Measurements from ENCODE around the gene STK31.
A peak's percentile ranks its signal among the peaks of the same experiment; 100 is the strongest.
"Not testable (repeated sequence)": the region's sequence is repeated elsewhere in the genome, so short reads cannot be mapped to it uniquely, and the experiment has no call there.

The STK31 gene

GRCh38 chr7:23680414-23681405, 29.3 kb upstream of the STK31 start:
- Histone ChIP-seq H3K36me3 (peaks cover 0 to 24% (median under 1%) of the 10 kb centered on the region in 11 experiments; a peak in 7 of 22 replicates), H3K9ac (peak overlapping the region; percentile 70 to 85 (median 77)), H3K27me3 (no peaks in the 10 kb centered on the region), H4K20me1 (peaks cover 0 to 4% (median 0%) of the 10 kb centered on the region in 11 experiments; a peak in 4 of 22 replicates), H3K4me3 (peak overlapping the region; percentile 71 to 90 (median 79)), H3K4me1 (peaks cover 0 to 14% (median 8%) of the 10 kb centered on the region in 10 experiments; a peak in 15 of 20 replicates), H3K9me3 (replicated peaks in 1 of 11) (peaks cover 0 to 9% (median 0%) of the 10 kb centered on the region in 11 experiments; a peak in 2 of 22 replicates), H3K27ac (peak overlapping the region in 10 of 11 experiments; percentile 44 to 80 (median 70); a peak in 20 of 22 replicates), H3K4me2 (peak overlapping the region; percentile 82 to 95 (median 90))
- TF ChIP-seq Cebpa-rat (IDR thresholded peaks at IDR 0.05), result no peak

- not testable (repeated sequence) for H3K9me3 ChIP-seq (replicated peaks in 1 of 11); H3K4me2 ChIP-seq; H3K27me3 ChIP-seq; H4K20me1 ChIP-seq; H3K4me3 ChIP-seq; H3K27ac ChIP-seq; H3K9ac ChIP-seq
- Histone ChIP-seq H3K4me1 (peaks cover 0 to 14% (median 8%) of the 10 kb centered on the region in 10 experiments; a peak in 15 of 20 replicates), H3K36me3 (peaks cover 0 to 57% (median 25%) of the 10 kb centered on the region in 11 experiments; a peak in 15 of 22 replicates)
These were observed 26.0 kb upstream of the STK31 start for GRCh38 chr7:23684041-23684440.

GRCh38 chr7:23685731-23686130, 24.3 kb upstream of the STK31 start:
- no peaks in the 10 kb centered on the region for H3K27me3 ChIP-seq
- no peaks in the 10 kb centered on the region for H3K9me3 ChIP-seq (replicated peaks in 1 of 11)
- no peak overlapping the region for H3K27ac ChIP-seq
- H3K4me1 ChIP-seq, result peaks cover 0 to 14% (median 8%) of the 10 kb centered on the region in 10 experiments; a peak in 15 of 20 replicates
- no peak for TF ChIP-seq Cebpa-rat (IDR thresholded peaks at IDR 0.05)
- H3K9ac ChIP-seq, result no peak overlapping the region
- H3K4me2 ChIP-seq, result no peak overlapping the region
- peaks cover 6 to 74% (median 39%) of the 10 kb centered on the region in 11 experiments; a peak in 20 of 22 replicates for H3K36me3 ChIP-seq
- H3K4me3 ChIP-seq, result no peak overlapping the region
- peaks cover 0 to 8% (median 0%) of the 10 kb centered on the region in 11 experiments; a peak in 5 of 22 replicates for H4K20me1 ChIP-seq

DNA sequence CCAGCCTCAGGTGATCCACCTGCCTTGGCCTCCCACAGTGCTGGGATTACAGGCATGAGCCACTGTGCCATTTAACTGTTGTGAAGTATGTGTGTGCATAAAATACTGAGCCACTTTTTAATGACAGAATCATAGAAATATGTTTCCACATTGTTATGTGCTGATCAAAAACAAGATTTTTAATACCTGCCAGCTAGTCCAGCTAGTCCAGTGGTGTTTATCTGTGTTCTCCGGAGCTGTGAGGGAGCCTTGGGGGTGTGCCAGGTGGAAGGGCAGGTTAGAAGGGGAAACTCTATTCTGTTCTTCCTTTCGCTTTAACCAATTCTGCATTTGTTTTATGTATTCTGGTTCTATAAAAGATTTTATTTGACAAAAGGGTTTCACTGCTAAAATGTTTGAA, 23.0 kb upstream of the STK31 start:
- H3K4me2 ChIP-seq, result no peak overlapping the region
- H3K4me1 ChIP-seq, result peaks cover 0 to 4% (median 0%) of the 10 kb centered on the region in 10 experiments; a peak in 1 of 20 replicates
- H3K9me3 ChIP-seq (replicated peaks in 1 of 11), result no peaks in the 10 kb centered on the region
- no peak overlapping the region for H3K4me3 ChIP-seq
- H4K20me1 ChIP-seq, result peaks cover 0 to 8% (median 0%) of the 10 kb centered on the region in 11 experiments; a peak in 3 of 22 replicates
- no peak overlapping the region for H3K27ac ChIP-seq
- no peaks in the 10 kb centered on the region for H3K27me3 ChIP-seq
- no peak for TF ChIP-seq Cebpa-rat (IDR thresholded peaks at IDR 0.05)
- H3K9ac ChIP-seq, result no peak overlapping the region
- peaks cover 13 to 87% (median 50%) of the 10 kb centered on the region in 11 experiments; a peak in 20 of 22 replicates for H3K36me3 ChIP-seq

DNA sequence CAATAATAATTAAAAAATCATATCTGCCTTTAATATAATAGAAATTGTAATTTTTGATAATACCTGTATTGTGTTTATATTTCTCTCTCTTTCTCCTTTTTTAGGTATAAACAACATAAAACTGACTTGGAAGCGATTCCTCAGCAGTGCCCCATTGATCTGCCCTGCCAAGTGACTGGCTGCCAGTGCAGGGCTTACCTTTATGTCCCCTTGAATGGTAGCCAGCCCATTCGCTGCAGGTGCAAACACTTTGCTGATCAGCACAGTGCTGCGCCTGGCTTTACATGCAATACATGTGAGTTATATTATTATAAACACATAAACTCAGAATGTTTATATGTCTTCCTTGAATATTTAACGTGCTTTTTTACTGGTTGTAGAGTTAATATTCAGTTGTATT, 20.9 kb upstream of the STK31 start:
- Histone ChIP-seq H3K9me3 (replicated peaks in 1 of 11) (peaks cover 0 to 17% (median 12%) of the 10 kb centered on the region in 11 experiments; a peak in 18 of 22 replicates), H3K27ac (no peak overlapping the region), H3K27me3 (no peaks in the 10 kb centered on the region), H3K4me3 (no peak overlapping the region), H3K36me3 (peaks cover 27 to 97% (median 63%) of the 10 kb centered on the region in 11 experiments), H4K20me1 (peaks cover 0 to 8% (median 0%) of the 10 kb centered on the region in 11 experiments; a peak in 3 of 22 replicates), H3K9ac (no peak overlapping the region), H3K4me1 (no peaks in the 10 kb centered on the region), H3K4me2 (no peak overlapping the region)
- no peak for TF ChIP-seq Cebpa-rat (IDR thresholded peaks at IDR 0.05)

- no peak for TF ChIP-seq Cebpa-rat (IDR thresholded peaks at IDR 0.05)
- Histone ChIP-seq H3K9me3 (replicated peaks in 1 of 11) (peaks cover 0 to 17% (median 12%) of the 10 kb centered on the region in 11 experiments; a peak in 18 of 22 replicates), H3K36me3 (peaks cover 40 to 99% (median 76%) of the 10 kb centered on the region in 11 experiments), H3K27me3 (no peaks in the 10 kb centered on the region), H3K9ac (no peak overlapping the region), H3K27ac (no peak overlapping the region), H3K4me3 (no peak overlapping the region), H3K4me2 (no peak overlapping the region), H3K4me1 (no peaks in the 10 kb centered on the region), H4K20me1 (peaks cover 0 to 1% (median 0%) of the 10 kb centered on the region in 11 experiments; a peak in 1 of 22 replicates)
These were observed 18.7 kb upstream of the STK31 start for GRCh38 chr7:23691320-23691719.

GRCh38 chr7:23693224-23693623, 16.8 kb upstream of the STK31 start:
- Histone ChIP-seq H3K27ac (no peak overlapping the region), H3K9me3 (replicated peaks in 1 of 11) (peaks cover 0 to 17% (median 12%) of the 10 kb centered on the region in 11 experiments; a peak in 18 of 22 replicates), H3K4me3 (no peak overlapping the region), H3K9ac (no peak overlapping the region), H4K20me1 (no peaks in the 10 kb centered on the region), H3K4me1 (peaks cover 0 to 5% (median 0%) of the 10 kb centered on the region in 10 experiments; a peak in 1 of 20 replicates), H3K27me3 (no peaks in the 10 kb centered on the region), H3K36me3 (peaks cover 40 to 99% (median 79%) of the 10 kb centered on the region in 11 experiments), H3K4me2 (no peak overlapping the region)
- TF ChIP-seq Cebpa-rat (IDR thresholded peaks at IDR 0.05), result no peak

- no peak overlapping the region for H3K9ac ChIP-seq
These were observed 13.0 kb upstream of the STK31 start for GRCh38 chr7:23696916-23697441.

More at GRCh38 chr7:23696916-23697441, 13.0 kb upstream of the STK31 start:
- no peak for TF ChIP-seq Cebpa-rat (IDR thresholded peaks at IDR 0.05)
- H3K4me1 ChIP-seq, result peaks cover 0 to 5% (median 0%) of the 10 kb centered on the region in 10 experiments; a peak in 1 of 20 replicates
- no peaks in the 10 kb centered on the region for H4K20me1 ChIP-seq
- H3K4me2 ChIP-seq, result no peak overlapping the region
- no peak overlapping the region for H3K27ac ChIP-seq
- peaks cover 31 to 97% (median 63%) of the 10 kb centered on the region in 11 experiments for H3K36me3 ChIP-seq
- H3K27me3 ChIP-seq, result no peaks in the 10 kb centered on the region
- H3K4me3 ChIP-seq, result no peak overlapping the region
- H3K9me3 ChIP-seq (replicated peaks in 1 of 11), result peaks cover 0 to 17% (median 12%) of the 10 kb centered on the region in 11 experiments; a peak in 18 of 22 replicates
